ENCODE data around the gene ZFYVE28.

Gene ZFYVE28

DNA sequence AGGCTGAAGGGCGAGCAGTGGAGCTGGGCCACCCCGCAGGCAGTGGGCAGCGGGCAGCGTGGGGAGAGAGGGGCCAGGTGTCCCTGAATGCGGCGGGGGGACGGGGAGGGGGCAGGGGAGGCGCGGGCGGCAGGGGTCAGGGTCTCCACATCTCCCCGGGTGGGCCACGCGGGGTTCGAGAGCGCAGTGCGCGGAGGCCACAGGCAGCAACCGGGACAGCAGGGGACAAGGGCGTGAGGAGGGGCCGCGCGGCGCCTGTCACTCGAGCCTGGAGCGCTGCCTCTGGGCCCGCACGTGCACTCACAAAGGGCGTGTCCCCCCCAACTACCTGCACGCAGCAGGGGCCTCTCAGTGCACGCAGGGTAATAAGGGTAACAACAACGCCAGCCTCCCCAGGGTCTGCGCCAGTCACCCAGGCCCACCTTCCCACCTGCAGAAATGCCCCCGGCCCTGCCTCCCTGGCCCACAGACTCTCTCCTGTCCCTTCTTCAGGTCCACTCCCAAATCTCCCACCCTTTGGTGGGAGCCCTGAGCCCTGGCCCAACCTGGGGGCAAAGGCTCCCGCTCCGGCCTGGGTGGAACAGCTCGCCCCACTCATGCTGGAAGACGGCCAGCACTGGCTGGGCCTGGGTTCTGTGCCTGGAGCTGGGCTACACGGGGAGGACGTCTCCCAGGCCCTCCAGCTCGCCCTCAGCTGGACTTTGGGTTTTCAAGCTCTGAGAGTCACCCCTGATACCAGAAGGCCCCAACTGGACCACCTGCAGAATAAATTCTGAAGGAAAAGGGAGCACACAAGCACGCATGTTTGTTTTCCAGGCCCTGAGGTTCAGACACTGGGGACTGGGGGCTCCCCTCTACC is 53.2 kb downstream of the ZFYVE28 start:
- TF ChIP-seq CTCF (IDR thresholded peaks at IDR 0.05) = no peak

- no peak for TF ChIP-seq CTCF (IDR thresholded peaks at IDR 0.05)
Measured at GRCh38 chr4:2364654-2365053, 53.8 kb downstream of the ZFYVE28 start.

GRCh38 chr4:2363951-2364653 is 54.3 kb downstream of the ZFYVE28 start:
- no peak for TF ChIP-seq CTCF (IDR thresholded peaks at IDR 0.05)

DNA sequence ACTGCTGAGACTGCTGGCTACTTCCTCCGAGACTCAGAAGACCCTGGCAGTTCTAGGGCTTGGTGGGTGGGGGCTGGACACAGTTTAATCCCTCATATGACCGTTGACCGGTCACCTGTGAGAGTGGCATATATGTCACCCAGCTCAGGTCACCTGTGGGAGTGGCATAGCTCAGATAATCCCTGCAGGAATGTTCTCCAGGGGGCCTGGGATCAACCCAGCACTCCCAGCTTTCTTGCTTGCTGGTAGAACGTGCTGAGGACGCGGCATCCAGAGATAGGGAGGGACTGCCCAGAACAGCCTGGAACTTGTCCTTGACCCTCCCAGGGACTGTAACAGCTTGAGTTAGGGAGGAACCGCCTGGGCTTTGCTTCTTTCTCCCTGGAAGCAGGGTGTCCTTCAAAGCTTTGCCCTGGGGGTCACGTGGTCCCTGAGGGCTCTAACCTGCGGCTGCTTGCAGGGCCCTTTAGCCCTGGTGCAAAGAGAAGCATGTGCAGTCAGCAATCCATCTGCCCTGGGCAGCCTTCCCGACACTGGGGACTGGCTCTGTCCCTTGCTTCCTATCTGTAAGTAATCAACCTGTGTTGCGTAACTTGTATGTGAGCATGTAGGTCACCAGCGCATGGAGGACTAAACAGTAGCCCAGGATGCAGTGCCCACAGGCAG is 55.3 kb downstream of the ZFYVE28 start:
- no peak for TF ChIP-seq CTCF (IDR thresholded peaks at IDR 0.05)

GRCh38 chr4:2362266-2363055 is 56.0 kb downstream of the ZFYVE28 start:
- no peak for TF ChIP-seq CTCF (IDR thresholded peaks at IDR 0.05)

DNA sequence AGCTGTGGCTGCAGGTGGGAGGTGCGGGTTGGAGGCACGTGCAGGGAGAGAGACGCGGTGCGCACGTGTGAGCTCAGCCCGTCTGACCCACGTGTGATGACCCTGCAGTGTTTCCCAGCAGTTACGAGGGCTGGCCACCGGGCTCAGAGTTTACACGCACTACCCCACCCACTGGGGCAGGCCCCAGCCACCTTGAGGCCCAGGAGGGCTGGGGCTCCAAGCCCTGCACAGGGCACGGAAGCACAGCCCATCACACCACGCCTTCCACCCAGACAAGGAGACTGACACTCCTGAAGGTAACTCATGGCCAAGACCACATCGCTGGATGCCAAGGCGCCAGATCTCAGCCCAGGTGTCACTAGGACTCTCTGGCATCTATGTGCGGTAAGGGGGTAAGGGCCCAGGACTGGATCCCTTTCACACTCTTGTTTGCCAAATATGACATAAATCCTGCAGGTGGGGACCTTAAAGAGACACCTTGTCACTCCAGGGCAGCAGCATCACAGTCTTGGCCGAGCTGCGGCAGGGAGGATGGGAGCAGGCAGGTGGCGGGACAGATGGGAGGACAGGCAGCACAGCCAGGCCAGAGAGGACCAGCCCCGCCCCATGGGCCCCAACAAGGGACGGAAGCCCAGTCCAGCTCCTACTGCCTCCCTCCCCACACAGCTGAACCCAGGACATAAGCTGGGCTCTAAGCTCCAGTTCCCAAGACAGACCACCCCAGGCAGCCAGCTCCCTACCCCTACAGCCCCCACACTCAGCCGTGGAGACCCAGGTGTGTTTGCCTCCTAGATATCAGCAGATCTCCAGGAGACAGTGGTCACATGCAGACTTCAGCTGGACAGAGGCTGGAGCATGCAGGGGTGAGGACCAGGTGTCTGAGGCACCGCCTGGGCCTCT is 56.8 kb downstream of the ZFYVE28 start:
- TF ChIP-seq CTCF (IDR thresholded peaks at IDR 0.05) = no peak

Measured in LNCAP (cell line).